ENCODE data around the gene ST8SIA4. TPM values are rescaled to one million over a fixed set of nuclear protein-coding genes. Genes with fewer than 3 reads are reported as not detected.

Gene ST8SIA4
- total RNA-seq, 1 donor from 2014 or later, result 5.9 TPM

- Mint-ChIP-seq H3K9me3 (no peaks in the 10 kb centered on the region), H3K27ac (ENCODE audit: unreplicated experiment) (no peak overlapping the region), H3K4me3 (no peak overlapping the region)
Measured at GRCh38 chr5:100863739-100864138, 39.3 kb downstream of the ST8SIA4 start.

GRCh38 chr5:100861148-100861547 lies 41.9 kb downstream of the ST8SIA4 start:
- Mint-ChIP-seq H3K27me3 (ENCODE audit: low read depth) (no peaks in the 10 kb centered on the region), H3K9me3 (no peaks in the 10 kb centered on the region), H3K4me3 (no peak overlapping the region), H3K36me3 (ENCODE audit: low read depth) (no peaks in the 10 kb centered on the region), H3K4me1 (no peaks in the 10 kb centered on the region), H3K27ac (ENCODE audit: unreplicated experiment) (no peak overlapping the region)
- no peak for TF ChIP-seq CTCF (conservative IDR thresholded peaks at IDR 0.05)
- no peak for DNase-seq (ENCODE audit: low read depth, low spot score)

More at GRCh38 chr5:100863739-100864138, 39.3 kb downstream of the ST8SIA4 start:
- no peak for DNase-seq (ENCODE audit: low read depth, low spot score)
- no peak for TF ChIP-seq CTCF (conservative IDR thresholded peaks at IDR 0.05)
- Mint-ChIP-seq H3K36me3 (ENCODE audit: low read depth) (no peaks in the 10 kb centered on the region), H3K4me1 (no peaks in the 10 kb centered on the region), H3K27me3 (ENCODE audit: low read depth) (no peaks in the 10 kb centered on the region)

GRCh38 chr5:100860407-100860806 lies 42.7 kb downstream of the ST8SIA4 start:
- no peak overlapping the region for H3K27ac Mint-ChIP-seq (ENCODE audit: unreplicated experiment)
- no peak for DNase-seq (ENCODE audit: low read depth, low spot score)
- H3K4me3 Mint-ChIP-seq, result no peak overlapping the region
- no peaks in the 10 kb centered on the region for H3K36me3 Mint-ChIP-seq (ENCODE audit: low read depth)
- H3K4me1 Mint-ChIP-seq, result no peaks in the 10 kb centered on the region
- no peaks in the 10 kb centered on the region for H3K9me3 Mint-ChIP-seq
- no peak for TF ChIP-seq CTCF (conservative IDR thresholded peaks at IDR 0.05)
- H3K27me3 Mint-ChIP-seq (ENCODE audit: low read depth), result no peaks in the 10 kb centered on the region

- TF ChIP-seq CTCF (conservative IDR thresholded peaks at IDR 0.05), result no peak
- H3K4me3 Mint-ChIP-seq, result no peak overlapping the region
- no peaks in the 10 kb centered on the region for H3K9me3 Mint-ChIP-seq
- H3K27me3 Mint-ChIP-seq (ENCODE audit: low read depth), result no peaks in the 10 kb centered on the region
- no peaks in the 10 kb centered on the region for H3K4me1 Mint-ChIP-seq
- DNase-seq (ENCODE audit: low read depth, low spot score), result no peak
- H3K27ac Mint-ChIP-seq (ENCODE audit: unreplicated experiment), result no peak overlapping the region
- H3K36me3 Mint-ChIP-seq (ENCODE audit: low read depth), result no peaks in the 10 kb centered on the region
Measured at GRCh38 chr5:100858987-100859545, 44.0 kb downstream of the ST8SIA4 start.

DNA sequence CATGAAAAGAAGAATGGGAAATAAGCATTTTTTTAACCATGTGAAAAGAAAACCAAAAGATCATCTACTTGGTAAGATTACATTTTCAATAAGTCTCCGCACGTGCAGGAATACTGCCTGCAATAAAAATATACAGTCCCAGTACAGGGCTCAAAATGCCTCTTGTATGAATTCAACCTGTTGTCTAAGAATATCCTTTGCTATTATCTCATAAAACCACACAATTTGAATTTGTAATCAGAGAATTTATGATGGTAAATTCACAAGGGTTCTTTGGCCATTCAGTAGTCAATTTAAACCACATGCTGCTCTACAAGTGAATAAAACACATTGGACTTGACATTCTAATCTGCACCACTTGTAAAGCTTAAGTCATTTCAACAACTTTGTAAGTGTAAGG lies 46.6 kb downstream of the ST8SIA4 start:
- Mint-ChIP-seq H3K36me3 (ENCODE audit: low read depth) (no peaks in the 10 kb centered on the region), H3K9me3 (no peaks in the 10 kb centered on the region), H3K4me3 (no peak overlapping the region), H3K4me1 (no peaks in the 10 kb centered on the region), H3K27ac (ENCODE audit: unreplicated experiment) (no peak overlapping the region), H3K27me3 (ENCODE audit: low read depth) (no peaks in the 10 kb centered on the region)
- no peak for TF ChIP-seq CTCF (conservative IDR thresholded peaks at IDR 0.05)
- no peak for DNase-seq (ENCODE audit: low read depth, low spot score)

Measured in neural crest cell (in vitro differentiated cells).